HepG2 (cell line): Measurements from ENCODE around the gene ECSIT. TPM values are rescaled to one million over a fixed set of nuclear protein-coding genes. Genes with fewer than 3 reads are reported as not detected.

Experiments
- ATF4 ChIP-seq, 2 experiments: fragments of 450-650 bp in 1 of 2; sonication (generic) in 1 of 2; formaldehyde crosslinking; IDR thresholded peaks; 2 replicates each; pipeline versions ENCODE4 v1.5.0 to v1.8.0; 2020 to 2022; ENCODE audit warnings: mild to moderate bottlenecking in 1 of 2, missing genetic modification reagents in 1 of 2
- CENPT ChIP-seq: sonication (generic); formaldehyde crosslinking; IDR thresholded peaks from 2 replicates; pipeline ENCODE4 v1.8.0; 2022; ENCODE audit warnings: low read depth, mild to moderate bottlenecking, moderate library complexity, missing genetic modification reagents
- ELF4 ChIP-seq: sonication (generic); formaldehyde crosslinking; IDR thresholded peaks from 2 replicates; pipeline ENCODE4 v1.5.0; 2020; ENCODE audit warnings: missing genetic modification reagents, mild to moderate bottlenecking, moderate library complexity, borderline replicate concordance
- FOXK2 ChIP-seq: fragments of 450-650 bp; IDR thresholded peaks from 2 replicates; pipeline ENCODE4 v1.6.1; 2016
- GMEB2 ChIP-seq: IDR thresholded peaks from 2 replicates; pipeline ENCODE4 v1.6.1; 2016; ENCODE audit warnings: missing biosample characterization, missing genetic modification reagents, low read depth
- HNRNPH1 ChIP-seq: fragments of 200-400 bp; formaldehyde crosslinking; optimal IDR thresholded peaks from 2 replicates; pipeline ENCODE3; 2017; ENCODE audit warnings: mild to moderate bottlenecking, low read depth, low read length
- JDP2 ChIP-seq: sonication (generic); formaldehyde crosslinking; IDR thresholded peaks from 2 replicates; pipeline ENCODE4 v1.8.1; 2022; ENCODE audit warnings: missing genetic modification reagents, borderline replicate concordance
- KDM4B ChIP-seq: sonication (generic); formaldehyde crosslinking; IDR thresholded peaks from 2 replicates; pipeline ENCODE4 v1.4.0; 2020; ENCODE audit warnings: missing genetic modification reagents
- MATR3 ChIP-seq: sonication (generic); formaldehyde crosslinking; IDR thresholded peaks from 2 replicates; pipeline ENCODE4 v1.4.0; 2020; ENCODE audit warnings: missing genetic modification reagents
- MTA1 ChIP-seq: sonication (generic); formaldehyde crosslinking; IDR thresholded peaks from 2 replicates; pipeline ENCODE4 v1.4.0; 2020; ENCODE audit warnings: missing genetic modification reagents, mild to moderate bottlenecking, borderline replicate concordance
- MTA3 ChIP-seq: sonication (generic); formaldehyde crosslinking; IDR thresholded peaks from 2 replicates; pipeline ENCODE4 v1.4.0; 2020; ENCODE audit warnings: missing genetic modification reagents
- MTF1 ChIP-seq: sonication (generic); formaldehyde crosslinking; IDR thresholded peaks from 2 replicates; pipeline ENCODE4 v1.5.0; 2020; ENCODE audit warnings: missing genetic modification reagents
- NAIF1 ChIP-seq: sonication (generic); formaldehyde crosslinking; IDR thresholded peaks from 2 replicates; pipeline ENCODE4 v1.5.0; 2020; ENCODE audit warnings: mild to moderate bottlenecking, missing genetic modification reagents, borderline replicate concordance
- RCOR2 ChIP-seq: IDR thresholded peaks from 2 replicates; pipeline ENCODE4 v1.6.1; 2016; ENCODE audit warnings: missing biosample characterization, missing genetic modification reagents
- RFX5 ChIP-seq: IDR thresholded peaks from 2 replicates; pipeline ENCODE4 v1.6.1; 2011; ENCODE audit warnings: low read depth, low read length, improper control_type of control experiment
- RXRB ChIP-seq: IDR thresholded peaks from 2 replicates; pipeline ENCODE4 v1.6.1; 2016; ENCODE audit warnings: borderline replicate concordance, missing genetic modification reagents, missing compliant biosample characterization
- SOX13 ChIP-seq, 3 experiments: fragments of 450-650 bp in 1 of 3; sonication (generic) in 1 of 3; formaldehyde crosslinking in 1 of 3; IDR thresholded peaks in 2 of 3; conservative IDR thresholded peaks in 1 of 3; 2 replicates each; pipeline versions ENCODE4 v1.5.0 to v1.6.1; 2016 to 2020; ENCODE audit warnings: antibody characterized with exemption in 1 of 3, mild to moderate bottlenecking in 1 of 3, missing compliant biosample characterization in 1 of 3, missing genetic modification reagents in 1 of 3, moderate library complexity in 1 of 3
- TAF15 ChIP-seq: fragments of 200-400 bp; formaldehyde crosslinking; IDR thresholded peaks from one replicate; pipeline ENCODE4 v1.6.1; 2018; ENCODE audit warnings: mild to moderate bottlenecking, low read depth, low read length; ENCODE audit not compliant: poor library complexity, severe bottlenecking
- U2AF1 ChIP-seq: fragments of 200-400 bp; formaldehyde crosslinking; optimal IDR thresholded peaks from 2 replicates; pipeline ENCODE3; 2017; ENCODE audit warnings: mild to moderate bottlenecking, low read depth, low read length
- ZBTB14 ChIP-seq: sonication (generic); formaldehyde crosslinking; IDR thresholded peaks from 2 replicates; pipeline ENCODE4 v1.4.0; 2020; ENCODE audit warnings: missing genetic modification reagents
- ZNF160 ChIP-seq: sonication (generic); formaldehyde crosslinking; IDR thresholded peaks from 2 replicates; pipeline ENCODE4 v1.8.0; 2022; ENCODE audit warnings: mild to moderate bottlenecking, inconsistent platforms, missing genetic modification reagents
- ZNF225 ChIP-seq: sonication (generic); formaldehyde crosslinking; IDR thresholded peaks from 2 replicates; pipeline ENCODE4 v1.4.0; 2020; ENCODE audit warnings: mild to moderate bottlenecking, missing genetic modification reagents
- ZNF256 ChIP-seq: sonication (generic); formaldehyde crosslinking; conservative IDR thresholded peaks from 2 replicates; pipeline ENCODE4 v1.4.0; 2020; ENCODE audit warnings: missing genetic modification reagents
- ZNF282 ChIP-seq: fragments of 450-650 bp; IDR thresholded peaks from 2 replicates; pipeline ENCODE4 v1.6.1; 2018; ENCODE audit not compliant: partially characterized antibody
- ZNF34 ChIP-seq: sonication (generic); formaldehyde crosslinking; IDR thresholded peaks from 2 replicates; pipeline ENCODE4 v1.4.0; 2020; ENCODE audit warnings: mild to moderate bottlenecking, missing genetic modification reagents, borderline replicate concordance
- ZNF451 ChIP-seq: sonication (generic); formaldehyde crosslinking; IDR thresholded peaks from 2 replicates; pipeline ENCODE4 v1.5.0; 2020; ENCODE audit warnings: mild to moderate bottlenecking, missing genetic modification reagents
- ZNF562 ChIP-seq: sonication (generic); formaldehyde crosslinking; IDR thresholded peaks from 2 replicates; pipeline ENCODE4 v1.8.0; 2022; ENCODE audit warnings: missing genetic modification reagents, borderline replicate concordance
- ZNF720 ChIP-seq: sonication (generic); formaldehyde crosslinking; IDR thresholded peaks from 2 replicates; pipeline ENCODE4 v1.4.0; 2020; ENCODE audit warnings: missing genetic modification reagents
- ZNF784 ChIP-seq: sonication (generic); formaldehyde crosslinking; IDR thresholded peaks from 2 replicates; pipeline ENCODE4 v1.5.1; 2020; ENCODE audit warnings: missing genetic modification reagents, mild to moderate bottlenecking, borderline replicate concordance
- polyA plus RNA-seq, 8 experiments: library from polyadenylated mRNA; depleted of rRNA in 3 of 8; stranded (reverse) in 7 of 8; unstranded in 1 of 8; fragments of >200 nt; fragmentation: Illumina TruSeq in 4 of 8; extraction: Trizol in 4 of 8; gene quantifications; 2 replicates each; pipeline versions ENCODE4 v1.2.1 to v1.2.3, GENCODE V29; 2011 to 2016; ENCODE audit warnings: low read depth in 4 of 8, missing spikeins in 1 of 8, mixed read lengths in 1 of 8; ENCODE audit not compliant: insufficient read depth in 1 of 8
- total RNA-seq, 5 experiments: library from RNA; depleted of rRNA; stranded (reverse); fragments of >200 nt; fragmentation: Illumina TruSeq; extraction: Trizol; gene quantifications; 2 replicates each; pipeline ENCODE4 v1.2.3, GENCODE V29; 2016; ENCODE audit warnings: low read depth in 1 of 5

ECSIT gene
- total and polyA plus RNA-seq, 2 of the 13 experiments (the other 11 are each of a cell fraction or from before 2014, with no cell fraction given), result 36.4 to 62.3 TPM

GRCh38 chr19:11530432-11530831, 1.5 kb upstream of the ECSIT start (continued):
- TF ChIP-seq ZNF451 (CRISPR knock-in tag) (no peak), MATR3 (CRISPR knock-in tag) (no peak), JDP2 (no peak), GMEB2 (no peak), NAIF1 (no peak), CENPT (no peak), HNRNPH1 (no peak), ZNF160 (CRISPR knock-in tag) (no peak), ZNF282 (no peak), ZNF34 (no peak), ZNF720 (CRISPR knock-in tag) (no peak), TAF15 (no peak), SOX13 (IDR thresholded peaks at IDR 0.05) (no peak), SOX13 (CRISPR knock-in tag; conservative IDR thresholded peaks at IDR 0.05 in 1 of 2, IDR thresholded peaks at IDR 0.05 in 1 of 2) (no peak), RXRB (CRISPR knock-in tag) (peak; percentile 60; the same call in 1 of the 2 replicates), U2AF1 (no peak), ZNF562 (CRISPR knock-in tag) (no peak), ZNF784 (no peak), ATF4 (CRISPR knock-in tag; IDR thresholded peaks at IDR 0.05) (no peak), MTF1 (CRISPR knock-in tag) (no peak), RFX5 (no peak), RCOR2 (CRISPR knock-in tag) (peak; percentile 49; the same call in 1 of the 2 replicates), ELF4 (no peak), ZBTB14 (CRISPR knock-in tag) (no peak), FOXK2 (no peak), KDM4B (CRISPR knock-in tag) (no peak), ZNF256 (CRISPR knock-in tag) (no peak), MTA1 (CRISPR knock-in tag) (no peak), MTA3 (CRISPR knock-in tag) (no peak), ZNF225 (CRISPR knock-in tag) (no peak)
